GM12892 (cell line): ENCODE data around the gene ATP11C.

Experiments
- POLR2A ChIP-seq: IDR thresholded peaks from 2 replicates; pipeline ENCODE4 v1.6.1; 2011; ENCODE audit warnings: low read depth, low read length, control low read depth
- TAF1 ChIP-seq: IDR thresholded peaks from 2 replicates; pipeline ENCODE4 v1.6.1; 2011; ENCODE audit warnings: low read depth, mild to moderate bottlenecking, control low read depth, low read length, borderline replicate concordance

DNA sequence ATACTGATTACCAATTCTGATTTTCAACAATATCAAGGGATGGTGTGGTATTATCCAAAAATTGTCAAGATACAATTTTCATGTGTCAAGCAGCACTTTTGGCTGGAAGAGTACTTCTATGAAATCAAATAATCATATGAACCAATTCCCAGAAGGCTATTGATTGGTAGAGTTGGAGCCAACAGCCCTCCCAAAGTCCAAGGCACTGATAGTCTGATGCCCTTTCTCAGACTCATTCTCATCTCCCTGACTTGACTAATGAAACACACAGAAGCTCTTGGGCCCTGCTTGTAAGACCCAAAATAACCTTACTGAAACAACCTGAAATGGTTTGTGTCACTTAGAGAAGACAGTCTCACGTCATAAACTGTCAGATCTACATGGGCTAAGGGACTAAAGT is 48.9 kb downstream of the ATP11C start:
- TF ChIP-seq POLR2A, result no peak
- no peak for TF ChIP-seq TAF1
